ENCODE results near the gene ST6GAL2.
A peak's percentile ranks its signal among the peaks of the same experiment; 100 is the strongest.

Gene ST6GAL2

DNA sequence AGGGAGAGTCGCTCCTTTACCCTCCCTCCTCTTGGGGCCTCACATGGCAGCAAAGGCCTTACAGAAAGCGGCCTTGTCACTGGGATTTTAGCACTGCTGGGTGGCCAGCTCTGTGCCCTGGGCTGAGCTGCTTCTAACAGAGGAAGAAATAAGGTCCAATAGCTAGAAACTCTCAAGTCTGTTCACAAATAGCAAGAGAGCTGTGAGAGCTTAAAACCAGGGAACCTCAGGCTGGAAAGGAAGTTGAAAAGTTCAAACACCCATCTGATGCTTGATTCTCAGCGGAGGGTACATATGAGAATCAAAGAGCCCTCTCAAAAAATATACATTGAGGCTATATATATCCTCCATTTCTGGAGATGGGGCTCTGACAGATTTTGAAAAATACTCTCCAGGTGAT lies 54.7 kb downstream of the ST6GAL2 start:
- no peak for DNase-seq (ENCODE audit: low read depth)
- H3K4me3 ChIP-seq (ENCODE audit: low read depth, low read length) = no peak overlapping the region
- TF ChIP-seq, protein P1, sequence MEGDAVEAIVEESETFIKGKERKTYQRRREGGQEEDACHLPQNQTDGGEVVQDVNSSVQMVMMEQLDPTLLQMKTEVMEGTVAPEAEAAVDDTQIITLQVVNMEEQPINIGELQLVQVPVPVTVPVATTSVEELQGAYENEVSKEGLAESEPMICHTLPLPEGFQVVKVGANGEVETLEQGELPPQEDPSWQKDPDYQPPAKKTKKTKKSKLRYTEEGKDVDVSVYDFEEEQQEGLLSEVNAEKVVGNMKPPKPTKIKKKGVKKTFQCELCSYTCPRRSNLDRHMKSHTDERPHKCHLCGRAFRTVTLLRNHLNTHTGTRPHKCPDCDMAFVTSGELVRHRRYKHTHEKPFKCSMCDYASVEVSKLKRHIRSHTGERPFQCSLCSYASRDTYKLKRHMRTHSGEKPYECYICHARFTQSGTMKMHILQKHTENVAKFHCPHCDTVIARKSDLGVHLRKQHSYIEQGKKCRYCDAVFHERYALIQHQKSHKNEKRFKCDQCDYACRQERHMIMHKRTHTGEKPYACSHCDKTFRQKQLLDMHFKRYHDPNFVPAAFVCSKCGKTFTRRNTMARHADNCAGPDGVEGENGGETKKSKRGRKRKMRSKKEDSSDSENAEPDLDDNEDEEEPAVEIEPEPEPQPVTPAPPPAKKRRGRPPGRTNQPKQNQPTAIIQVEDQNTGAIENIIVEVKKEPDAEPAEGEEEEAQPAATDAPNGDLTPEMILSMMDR (conservative IDR thresholded peaks at IDR 0.05; ENCODE audit: low read depth, low read length) = no peak

DNA sequence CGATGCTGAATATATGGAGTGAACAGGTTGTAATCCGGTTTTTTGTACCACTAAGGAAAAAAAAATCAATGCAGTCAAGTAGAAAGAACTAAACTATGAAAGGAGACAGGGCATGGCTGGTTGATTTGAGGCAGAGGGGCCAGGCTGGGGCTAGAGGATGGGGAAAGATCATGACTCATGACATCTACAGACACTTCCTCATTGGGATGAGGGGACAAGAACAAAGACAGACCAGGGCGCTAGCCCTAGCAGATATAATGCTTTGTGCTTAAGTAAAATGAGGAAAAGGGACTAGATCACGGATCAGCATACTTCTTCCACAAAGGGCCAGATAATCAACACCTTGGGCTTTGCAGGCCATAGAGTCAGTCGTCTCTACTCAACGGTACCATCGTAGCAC lies 55.8 kb downstream of the ST6GAL2 start:
- TF ChIP-seq, protein P1 (conservative IDR thresholded peaks at IDR 0.05; ENCODE audit: low read depth, low read length) = no peak
- no peak for DNase-seq (ENCODE audit: low read depth)
- H3K4me3 ChIP-seq (ENCODE audit: low read depth, low read length) = no peak overlapping the region

DNA sequence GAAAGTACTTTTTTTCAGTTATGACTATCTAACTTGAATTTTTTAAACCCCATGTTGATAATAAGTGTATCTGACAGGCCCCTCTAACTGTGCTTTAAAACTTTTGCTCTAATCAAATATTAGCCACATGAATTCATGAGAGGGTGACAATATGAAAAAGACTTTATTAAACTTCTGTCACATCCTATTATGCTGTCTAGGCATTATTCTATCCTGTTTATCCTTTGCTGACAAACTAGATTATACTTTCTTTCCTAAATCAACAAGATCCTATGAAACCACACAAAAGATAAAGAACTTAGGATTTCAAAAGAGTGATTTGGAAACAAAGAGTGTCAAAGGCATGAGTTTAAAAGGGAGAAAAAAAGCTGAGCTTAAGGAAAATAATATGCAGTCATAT lies 57.8 kb downstream of the ST6GAL2 start:
- TF ChIP-seq, protein P1 (conservative IDR thresholded peaks at IDR 0.05; ENCODE audit: low read depth, low read length) = no peak
- H3K4me3 ChIP-seq (ENCODE audit: low read depth, low read length) = no peak overlapping the region
- no peak for DNase-seq (ENCODE audit: low read depth)

DNA sequence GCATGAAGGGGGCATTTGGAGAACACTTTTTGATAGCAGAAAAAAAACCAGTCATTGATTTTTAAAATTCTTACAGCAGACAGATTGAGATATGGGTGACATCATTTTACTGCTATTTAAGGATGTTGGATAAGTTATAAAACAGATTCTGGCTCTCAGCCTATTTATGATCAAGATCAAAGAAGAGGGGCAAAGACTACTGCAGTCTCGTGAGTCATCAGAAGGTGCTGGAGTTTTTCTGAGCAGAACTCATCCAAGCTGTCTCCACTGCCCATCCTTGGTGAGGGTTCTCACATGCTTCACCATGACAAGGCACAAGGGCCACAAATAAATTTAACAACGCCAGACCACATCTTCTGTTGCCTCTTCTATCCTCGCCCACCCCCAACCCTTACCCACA lies 58.8 kb downstream of the ST6GAL2 start:
- TF ChIP-seq, protein P1 (conservative IDR thresholded peaks at IDR 0.05; ENCODE audit: low read depth, low read length) = no peak
- DNase-seq (ENCODE audit: low read depth) = peak; percentile 13
- no peak overlapping the region for H3K4me3 ChIP-seq (ENCODE audit: low read depth, low read length)

DNA sequence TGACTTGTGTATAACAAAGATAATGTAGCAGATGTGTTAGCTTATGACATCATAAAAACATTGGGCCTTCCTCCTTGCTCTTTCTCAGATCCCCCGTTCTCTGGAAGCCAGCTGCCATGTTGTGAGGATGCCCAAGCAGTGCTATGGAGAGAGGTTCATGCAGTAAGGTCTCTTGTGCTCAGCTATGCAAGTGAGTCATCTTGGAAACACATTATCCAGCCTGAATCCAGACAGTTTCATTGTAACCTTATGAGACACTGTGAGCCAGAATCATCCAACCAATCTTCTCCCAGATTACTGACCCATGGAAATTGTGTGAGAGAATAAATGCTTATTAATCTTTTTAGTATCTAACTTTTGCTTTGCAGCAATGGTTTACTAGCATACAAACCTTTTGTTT lies 60.8 kb downstream of the ST6GAL2 start:
- DNase-seq (ENCODE audit: low read depth) = peak; percentile 14
- TF ChIP-seq, protein P1 (conservative IDR thresholded peaks at IDR 0.05; ENCODE audit: low read depth, low read length) = no peak
- no peak overlapping the region for H3K4me3 ChIP-seq (ENCODE audit: low read depth, low read length)

DNA sequence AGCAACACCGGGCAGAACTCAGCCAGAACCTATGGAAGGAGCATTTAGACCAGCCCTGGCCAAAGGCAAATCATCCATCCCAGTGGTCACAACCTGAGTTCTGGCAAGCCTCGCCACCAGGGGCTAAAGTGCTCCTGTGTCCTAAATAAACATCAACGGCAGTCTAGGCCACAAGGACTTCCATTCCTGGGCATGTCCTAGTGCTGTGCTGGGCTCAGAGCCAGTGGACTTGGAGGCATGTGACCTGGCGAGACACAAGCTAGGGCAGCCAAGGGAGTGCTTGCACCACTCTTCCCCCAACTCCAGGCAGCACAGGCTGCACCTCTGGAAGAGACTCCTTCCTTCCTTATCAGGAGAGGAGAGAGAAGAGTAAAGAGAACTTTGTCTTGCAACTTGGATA lies 69.0 kb downstream of the ST6GAL2 start:
- H3K4me3 ChIP-seq (ENCODE audit: low read depth, low read length) = no peak overlapping the region
- DNase-seq (ENCODE audit: low read depth) = no peak
- TF ChIP-seq, protein P1 (conservative IDR thresholded peaks at IDR 0.05; ENCODE audit: low read depth, low read length) = no peak

DNA sequence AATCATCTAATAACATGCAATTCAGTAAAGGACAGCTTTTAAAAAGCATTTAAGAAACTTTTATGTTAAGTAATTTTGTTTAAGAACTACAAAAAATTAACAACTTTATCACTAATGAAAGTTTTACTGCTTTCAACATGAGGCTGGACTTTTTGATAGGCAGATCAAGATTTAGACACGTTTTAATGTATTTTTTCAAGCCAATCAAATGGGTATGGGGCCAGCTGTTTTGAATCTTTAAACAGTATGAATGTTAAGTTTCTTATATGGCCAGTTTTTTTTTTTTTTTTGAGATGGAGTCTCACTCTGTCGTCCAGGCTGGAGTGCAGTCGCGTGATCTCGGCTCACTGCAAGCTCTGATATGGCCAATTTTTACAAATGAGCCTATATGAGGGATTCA lies 73.1 kb downstream of the ST6GAL2 start:
- TF ChIP-seq, protein P1 (conservative IDR thresholded peaks at IDR 0.05; ENCODE audit: low read depth, low read length) = no peak
- no peak for DNase-seq (ENCODE audit: low read depth)
- no peak overlapping the region for H3K4me3 ChIP-seq (ENCODE audit: low read depth, low read length)
